Lower leg skin (tissue), 3 donors: Measurements from ENCODE around the gene ACHE.

Experiments used
- POLR2A ChIP-seq, 2 donors: fragments of 450-650 bp; IDR thresholded peaks; one replicate each; pipeline ENCODE4 v1.6.1; 2016 to 2017; ENCODE audit warnings: antibody characterized with exemption in 2 of 2, mild to moderate bottlenecking in 1 of 2, moderate library complexity in 1 of 2
- TF ChIP-seq, protein P1 (sequence below), 3 donors: fragments of 450-650 bp; IDR thresholded peaks; one replicate each; pipeline ENCODE4 v1.5.1; 2016; ENCODE audit warnings: antibody characterized with exemption in 3 of 3, mild to moderate bottlenecking in 3 of 3, moderate library complexity in 2 of 3

DNA sequence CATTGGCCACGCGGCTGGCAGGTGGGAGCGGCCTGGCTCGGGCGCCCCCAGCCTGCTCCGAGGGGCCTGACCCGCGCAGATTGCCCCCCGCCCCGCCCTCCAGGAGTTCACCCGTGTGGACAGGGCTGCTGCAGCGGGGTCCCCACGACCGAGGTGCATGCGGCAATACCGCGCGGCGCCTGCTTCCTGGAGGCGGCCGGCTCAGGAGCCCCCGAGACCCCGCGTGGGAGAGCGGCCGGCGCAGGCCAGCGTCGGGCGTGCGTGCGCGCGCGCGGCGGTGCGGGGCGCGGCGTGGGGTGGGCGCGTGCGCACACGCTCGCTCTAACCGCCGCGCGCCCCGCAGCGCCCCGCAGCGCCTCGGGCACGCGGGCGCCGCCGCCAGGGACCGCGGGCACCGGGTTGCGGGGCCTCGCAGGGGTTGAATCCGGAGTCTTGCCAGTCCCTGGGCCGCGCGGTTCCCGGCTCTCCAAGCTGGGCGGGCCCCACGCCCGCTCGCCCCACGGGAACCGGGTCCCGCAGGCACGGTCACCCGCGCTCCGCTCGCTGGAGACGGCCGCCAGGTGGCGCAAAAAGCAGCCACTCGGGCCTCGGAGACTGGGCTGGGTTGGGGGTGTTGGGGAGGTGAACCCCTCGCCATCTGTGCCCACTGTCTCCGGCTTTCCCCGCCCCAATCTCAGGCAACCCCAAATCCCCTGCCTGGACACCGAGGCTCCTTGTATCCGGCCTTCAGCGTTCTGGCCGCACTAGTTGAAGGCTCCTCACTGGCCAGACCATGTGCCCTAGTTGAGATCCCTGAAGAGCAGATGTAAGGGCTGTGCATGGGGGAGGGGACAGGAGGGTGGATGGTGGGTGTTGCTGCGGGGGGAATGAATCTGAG, 1.3 kb upstream of the ACHE start:
- TF ChIP-seq, protein P1, sequence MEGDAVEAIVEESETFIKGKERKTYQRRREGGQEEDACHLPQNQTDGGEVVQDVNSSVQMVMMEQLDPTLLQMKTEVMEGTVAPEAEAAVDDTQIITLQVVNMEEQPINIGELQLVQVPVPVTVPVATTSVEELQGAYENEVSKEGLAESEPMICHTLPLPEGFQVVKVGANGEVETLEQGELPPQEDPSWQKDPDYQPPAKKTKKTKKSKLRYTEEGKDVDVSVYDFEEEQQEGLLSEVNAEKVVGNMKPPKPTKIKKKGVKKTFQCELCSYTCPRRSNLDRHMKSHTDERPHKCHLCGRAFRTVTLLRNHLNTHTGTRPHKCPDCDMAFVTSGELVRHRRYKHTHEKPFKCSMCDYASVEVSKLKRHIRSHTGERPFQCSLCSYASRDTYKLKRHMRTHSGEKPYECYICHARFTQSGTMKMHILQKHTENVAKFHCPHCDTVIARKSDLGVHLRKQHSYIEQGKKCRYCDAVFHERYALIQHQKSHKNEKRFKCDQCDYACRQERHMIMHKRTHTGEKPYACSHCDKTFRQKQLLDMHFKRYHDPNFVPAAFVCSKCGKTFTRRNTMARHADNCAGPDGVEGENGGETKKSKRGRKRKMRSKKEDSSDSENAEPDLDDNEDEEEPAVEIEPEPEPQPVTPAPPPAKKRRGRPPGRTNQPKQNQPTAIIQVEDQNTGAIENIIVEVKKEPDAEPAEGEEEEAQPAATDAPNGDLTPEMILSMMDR (IDR thresholded peaks at IDR 0.05) = no peak
- no peak for TF ChIP-seq POLR2A (IDR thresholded peaks at IDR 0.05)
